Uterus (tissue), 4 donors: Measurements from ENCODE around the gene MKX. TPM values are rescaled to one million over a fixed set of nuclear protein-coding genes. Genes with fewer than 3 reads are reported as not detected.

Source experiments
- DNase-seq, 2 donors: peaks; one replicate each; pipeline ENCODE4 v3.0.0-alpha.2; 2019 to 2020
- H3K27ac ChIP-seq, 2 donors: fragments of 200-600 bp; sonication (generic); 1 replicate in 1 of 2; 2 replicates in 1 of 2; pipeline ENCODE4 v1.5.1; 2016 to 2018
- H3K27me3 ChIP-seq, 2 donors: fragments of 200-600 bp; sonication (generic); one replicate each; pipeline ENCODE4 v1.5.1; 2018 to 2019; ENCODE audit warnings: control low read depth in 1 of 2
- H3K36me3 ChIP-seq, 2 donors: fragments of 200-600 bp; sonication (generic); one replicate each; pipeline ENCODE4 v1.5.1; 2019; ENCODE audit warnings: control low read depth in 1 of 2
- H3K4me1 ChIP-seq, 2 donors: fragments of 200-600 bp; sonication (generic); one replicate each; pipeline ENCODE4 v1.5.1; 2018 to 2019; ENCODE audit warnings: control low read depth in 1 of 2
- H3K4me3 ChIP-seq, 2 donors: fragments of 200-600 bp; sonication (generic); 1 replicate in 1 of 2; 2 replicates in 1 of 2; pipeline ENCODE4 v1.5.1; 2018 to 2019; ENCODE audit warnings: mild to moderate bottlenecking in 1 of 2
- H3K9me3 ChIP-seq, 2 donors: fragments of 200-600 bp; sonication (generic); one replicate each; pipeline ENCODE4 v1.5.1; 2019; ENCODE audit warnings: control low read depth in 1 of 2
- POLR2A ChIP-seq, 2 donors: fragments of 450-650 bp; IDR thresholded peaks; one replicate each; pipeline ENCODE4 v1.6.1; 2016; ENCODE audit warnings: antibody characterized with exemption in 2 of 2, mild to moderate bottlenecking in 1 of 2, moderate library complexity in 1 of 2
- intact Hi-C: fragments of 100-400 bp; cut with DNase I; formaldehyde crosslinking; loops from one replicate; pipeline ENCODE4 v1.15.1; 2023; ENCODE audit warnings: low total_unique reads
- total RNA-seq, 4 donors: library from RNA; depleted of rRNA in 3 of 4; stranded (reverse); fragments of >200 nt in 3 of 4; gene quantifications; one replicate each; pipeline versions ENCODE4 v1.1.0 to v1.2.4, GENCODE V29; 2014 to 2023
- TF ChIP-seq, protein P1 (sequence below), 4 experiments: fragments of 200-600 bp in 2 of 4; fragments of 450-650 bp in 2 of 4; sonication (generic) in 2 of 4; IDR thresholded peaks; one replicate each; pipeline ENCODE4 v1.5.1; 2016 to 2019; ENCODE audit warnings: antibody characterized with exemption in 4 of 4, mild to moderate bottlenecking in 2 of 4, moderate library complexity in 1 of 4
- donor health status: DM: yes; HTN: yes; CAD: no.

MKX gene
- total RNA-seq, 4 donors from 2014 or later: 4.4 to 7.6 (median 5.4) TPM

- TF ChIP-seq, protein P1, sequence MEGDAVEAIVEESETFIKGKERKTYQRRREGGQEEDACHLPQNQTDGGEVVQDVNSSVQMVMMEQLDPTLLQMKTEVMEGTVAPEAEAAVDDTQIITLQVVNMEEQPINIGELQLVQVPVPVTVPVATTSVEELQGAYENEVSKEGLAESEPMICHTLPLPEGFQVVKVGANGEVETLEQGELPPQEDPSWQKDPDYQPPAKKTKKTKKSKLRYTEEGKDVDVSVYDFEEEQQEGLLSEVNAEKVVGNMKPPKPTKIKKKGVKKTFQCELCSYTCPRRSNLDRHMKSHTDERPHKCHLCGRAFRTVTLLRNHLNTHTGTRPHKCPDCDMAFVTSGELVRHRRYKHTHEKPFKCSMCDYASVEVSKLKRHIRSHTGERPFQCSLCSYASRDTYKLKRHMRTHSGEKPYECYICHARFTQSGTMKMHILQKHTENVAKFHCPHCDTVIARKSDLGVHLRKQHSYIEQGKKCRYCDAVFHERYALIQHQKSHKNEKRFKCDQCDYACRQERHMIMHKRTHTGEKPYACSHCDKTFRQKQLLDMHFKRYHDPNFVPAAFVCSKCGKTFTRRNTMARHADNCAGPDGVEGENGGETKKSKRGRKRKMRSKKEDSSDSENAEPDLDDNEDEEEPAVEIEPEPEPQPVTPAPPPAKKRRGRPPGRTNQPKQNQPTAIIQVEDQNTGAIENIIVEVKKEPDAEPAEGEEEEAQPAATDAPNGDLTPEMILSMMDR (IDR thresholded peaks at IDR 0.05): no peak
- TF ChIP-seq POLR2A (IDR thresholded peaks at IDR 0.05): no peak
- Histone ChIP-seq H3K36me3 (no peaks in the 10 kb centered on the region), H3K27me3 (no peaks in the 10 kb centered on the region), H3K4me3 (no peak overlapping the region), H3K27ac (no peak overlapping the region), H3K4me1 (no peaks in the 10 kb centered on the region), H3K9me3 (no peaks in the 10 kb centered on the region)
- no peak for DNase-seq
- intact Hi-C loops: no loop called here
Observed at GRCh38 chr10:27646604-27647175, 98.9 kb downstream of the MKX start.

GRCh38 chr10:27646194-27646593 lies 99.4 kb downstream of the MKX start:
- intact Hi-C loops: no loop called here
- Histone ChIP-seq H3K36me3 (no peaks in the 10 kb centered on the region), H3K9me3 (no peaks in the 10 kb centered on the region), H3K27ac (no peak overlapping the region), H3K27me3 (no peaks in the 10 kb centered on the region), H3K4me3 (no peak overlapping the region), H3K4me1 (no peaks in the 10 kb centered on the region)
- no peak for DNase-seq
- TF ChIP-seq POLR2A (IDR thresholded peaks at IDR 0.05): no peak
- TF ChIP-seq, protein P1 (IDR thresholded peaks at IDR 0.05): no peak

GRCh38 chr10:27644307-27644939 lies 101.2 kb downstream of the MKX start:
- H3K27ac ChIP-seq: no peak overlapping the region
- DNase-seq: no peak
- intact Hi-C loops: no loop called here
- H3K9me3 ChIP-seq: no peaks in the 10 kb centered on the region
- H3K36me3 ChIP-seq: no peaks in the 10 kb centered on the region
- H3K4me3 ChIP-seq: no peak overlapping the region
- TF ChIP-seq, protein P1 (IDR thresholded peaks at IDR 0.05): no peak
- TF ChIP-seq POLR2A (IDR thresholded peaks at IDR 0.05): no peak
- H3K27me3 ChIP-seq: no peaks in the 10 kb centered on the region
- no peaks in the 10 kb centered on the region for H3K4me1 ChIP-seq

- no peaks in the 10 kb centered on the region for H3K4me1 ChIP-seq
- H3K36me3 ChIP-seq: no peaks in the 10 kb centered on the region
- no peaks in the 10 kb centered on the region for H3K27me3 ChIP-seq
- intact Hi-C loops: no loop called here
- H3K27ac ChIP-seq: no peak overlapping the region
- no peaks in the 10 kb centered on the region for H3K9me3 ChIP-seq
- no peak overlapping the region for H3K4me3 ChIP-seq
- DNase-seq: no peak
- TF ChIP-seq, protein P1 (IDR thresholded peaks at IDR 0.05): no peak
- no peak for TF ChIP-seq POLR2A (IDR thresholded peaks at IDR 0.05)
Observed at GRCh38 chr10:27643301-27643700, 102.3 kb downstream of the MKX start.

GRCh38 chr10:27642023-27642589 lies 103.5 kb downstream of the MKX start:
- no peaks in the 10 kb centered on the region for H3K27me3 ChIP-seq
- H3K4me3 ChIP-seq: no peak overlapping the region
- TF ChIP-seq, protein P1 (IDR thresholded peaks at IDR 0.05): no peak
- TF ChIP-seq POLR2A (IDR thresholded peaks at IDR 0.05): no peak
- DNase-seq: no peak
- H3K27ac ChIP-seq: no peak overlapping the region
- H3K36me3 ChIP-seq: no peaks in the 10 kb centered on the region
- H3K4me1 ChIP-seq: no peaks in the 10 kb centered on the region
- H3K9me3 ChIP-seq: no peaks in the 10 kb centered on the region
- intact Hi-C loops: no loop called here
